HepG2 (cell line): ENCODE measurements around the gene PRM3. TPM values are rescaled to one million over a fixed set of nuclear protein-coding genes. Genes with fewer than 3 reads are reported as not detected.

Experiments
- DNMT1 ChIP-seq: sonication (generic); formaldehyde crosslinking; IDR thresholded peaks from 2 replicates; pipeline ENCODE4 v1.5.1; 2020; ENCODE audit warnings: mild to moderate bottlenecking, missing genetic modification reagents
- HDAC1 ChIP-seq: sonication (generic); formaldehyde crosslinking; IDR thresholded peaks from 2 replicates; pipeline ENCODE4 v1.5.1; 2020; ENCODE audit warnings: mild to moderate bottlenecking, missing genetic modification reagents
- ISX ChIP-seq: sonication (generic); formaldehyde crosslinking; conservative IDR thresholded peaks from 2 replicates; pipeline ENCODE4 v1.5.0; 2020; ENCODE audit warnings: missing genetic modification reagents
- MXI1 ChIP-seq: IDR thresholded peaks from 3 replicates; pipeline ENCODE4 v1.6.1; 2012; ENCODE audit warnings: low read depth, low read length, inconsistent platforms, borderline replicate concordance
- PHF21A ChIP-seq: sonication (generic); formaldehyde crosslinking; IDR thresholded peaks from 2 replicates; pipeline ENCODE4 v1.5.0; 2020; ENCODE audit warnings: mild to moderate bottlenecking, missing genetic modification reagents
- ZC3H4 ChIP-seq: sonication (generic); formaldehyde crosslinking; IDR thresholded peaks from 2 replicates; pipeline ENCODE4 v1.4.0; 2020; ENCODE audit warnings: missing genetic modification reagents, borderline replicate concordance
- ZNF234 ChIP-seq: sonication (generic); formaldehyde crosslinking; conservative IDR thresholded peaks from 2 replicates; pipeline ENCODE4 v1.5.1; 2020; ENCODE audit warnings: mild to moderate bottlenecking, missing genetic modification reagents
- ZNF460 ChIP-seq: sonication (generic); formaldehyde crosslinking; IDR thresholded peaks from 2 replicates; pipeline ENCODE4 v1.5.1; 2020; ENCODE audit warnings: missing genetic modification reagents, mild to moderate bottlenecking, borderline replicate concordance
- ZNF543 ChIP-seq: sonication (generic); formaldehyde crosslinking; IDR thresholded peaks from 2 replicates; pipeline ENCODE4 v1.4.0; 2020; ENCODE audit warnings: mild to moderate bottlenecking, missing genetic modification reagents
- ZNF547 ChIP-seq: sonication (generic); formaldehyde crosslinking; IDR thresholded peaks from 2 replicates; pipeline ENCODE4 v1.5.1; 2020; ENCODE audit warnings: mild to moderate bottlenecking, missing genetic modification reagents
- ZNF589 ChIP-seq: sonication (generic); formaldehyde crosslinking; conservative IDR thresholded peaks from 2 replicates; pipeline ENCODE4 v1.8.0; 2022; ENCODE audit warnings: mild to moderate bottlenecking, moderate library complexity, missing genetic modification reagents
- ZNF766 ChIP-seq: sonication (generic); formaldehyde crosslinking; IDR thresholded peaks from 2 replicates; pipeline ENCODE4 v1.5.0; 2020; ENCODE audit warnings: missing genetic modification reagents, borderline replicate concordance
- polyA plus RNA-seq, 8 experiments: library from polyadenylated mRNA; depleted of rRNA in 3 of 8; stranded (reverse) in 7 of 8; unstranded in 1 of 8; fragments of >200 nt; fragmentation: Illumina TruSeq in 4 of 8; extraction: Trizol in 4 of 8; gene quantifications; 2 replicates each; pipeline versions ENCODE4 v1.2.1 to v1.2.3, GENCODE V29; 2011 to 2016; ENCODE audit warnings: low read depth in 4 of 8, missing spikeins in 1 of 8, mixed read lengths in 1 of 8; ENCODE audit not compliant: insufficient read depth in 1 of 8
- total RNA-seq, 5 experiments: library from RNA; depleted of rRNA; stranded (reverse); fragments of >200 nt; fragmentation: Illumina TruSeq; extraction: Trizol; gene quantifications; 2 replicates each; pipeline ENCODE4 v1.2.3, GENCODE V29; 2016; ENCODE audit warnings: low read depth in 1 of 5
- TF ChIP-seq, protein P1 (sequence below): sonication (generic); formaldehyde crosslinking; IDR thresholded peaks from 2 replicates; pipeline ENCODE4 v1.5.0; 2020; ENCODE audit warnings: missing genetic modification reagents, mild to moderate bottlenecking, borderline replicate concordance
- TF ChIP-seq, protein P2 (sequence below): sonication (generic); formaldehyde crosslinking; IDR thresholded peaks from 2 replicates; pipeline ENCODE4 v1.4.0; 2020; ENCODE audit warnings: mild to moderate bottlenecking, missing genetic modification reagents, borderline replicate concordance
- TF ChIP-seq, protein P3 (sequence below): sonication (generic); formaldehyde crosslinking; conservative IDR thresholded peaks from 2 replicates; pipeline ENCODE4 v1.4.0; 2020; ENCODE audit warnings: mild to moderate bottlenecking, missing genetic modification reagents, moderate library complexity
- TF ChIP-seq, protein P4 (sequence below): sonication (generic); formaldehyde crosslinking; IDR thresholded peaks from 2 replicates; pipeline ENCODE4 v1.5.0; 2020; ENCODE audit warnings: missing genetic modification reagents

PRM3 gene
- total and polyA plus RNA-seq, 2 of the 13 experiments (the other 11 are each of a cell fraction or from before 2014, with no cell fraction given): not detected

DNA sequence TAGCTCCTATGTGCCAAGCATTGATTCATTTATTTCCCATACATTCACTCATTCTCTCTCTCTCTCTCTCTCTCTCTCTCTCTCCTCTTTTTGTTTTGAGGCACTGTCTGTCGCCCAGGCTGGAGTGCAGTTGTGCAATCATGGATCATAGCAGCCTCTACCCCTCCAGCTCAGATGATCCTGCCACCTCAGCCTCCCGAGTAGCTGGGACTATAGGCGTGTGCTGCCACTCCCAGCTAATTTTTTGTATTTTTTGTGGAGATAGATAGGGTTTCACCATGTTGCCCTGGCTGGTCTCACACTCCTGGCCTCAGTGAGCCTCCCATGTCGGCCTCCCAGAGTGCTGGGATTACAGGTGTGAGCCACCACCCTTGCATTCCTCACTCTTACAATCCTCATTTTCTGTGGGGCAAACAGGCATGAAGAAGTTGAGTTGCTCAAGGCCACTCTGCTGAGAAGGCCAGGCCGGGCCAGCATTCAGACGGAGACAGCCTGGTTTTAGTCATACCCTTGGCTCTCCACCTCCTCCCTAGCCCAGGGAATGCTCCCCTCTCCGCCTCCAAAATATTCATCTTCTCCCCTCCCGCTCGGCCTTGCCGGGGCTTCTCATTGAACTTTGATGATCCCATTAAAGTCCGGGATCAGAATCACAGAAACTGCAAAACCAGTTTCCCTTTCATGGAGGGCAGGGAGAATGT, 3.6 kb upstream of the PRM3 start (continued):
- no peak for TF ChIP-seq MXI1
- peak; percentile 60 for TF ChIP-seq HDAC1
- TF ChIP-seq ZNF766 (CRISPR knock-in tag): 0 out of 2 replicates have a peak, but pooled peaks have one; percentile 18
- TF ChIP-seq ZNF547 (CRISPR knock-in tag): no peak
- no peak for TF ChIP-seq ZC3H4 (CRISPR knock-in tag)
- no peak for TF ChIP-seq DNMT1
- TF ChIP-seq, protein P1, sequence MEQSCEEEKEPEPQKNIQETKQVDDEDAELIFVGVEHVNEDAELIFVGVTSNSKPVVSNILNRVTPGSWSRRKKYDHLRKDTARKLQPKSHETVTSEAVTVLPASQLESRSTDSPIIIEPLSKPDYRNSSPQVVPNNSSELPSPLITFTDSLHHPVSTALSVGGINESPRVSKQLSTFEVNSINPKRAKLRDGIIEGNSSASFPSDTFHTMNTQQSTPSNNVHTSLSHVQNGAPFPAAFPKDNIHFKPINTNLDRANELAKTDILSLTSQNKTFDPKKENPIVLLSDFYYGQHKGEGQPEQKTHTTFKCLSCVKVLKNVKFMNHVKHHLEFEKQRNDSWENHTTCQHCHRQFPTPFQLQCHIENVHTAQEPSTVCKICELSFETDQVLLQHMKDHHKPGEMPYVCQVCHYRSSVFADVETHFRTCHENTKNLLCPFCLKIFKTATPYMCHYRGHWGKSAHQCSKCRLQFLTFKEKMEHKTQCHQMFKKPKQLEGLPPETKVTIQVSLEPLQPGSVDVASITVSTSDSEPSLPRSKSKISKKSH (CRISPR knock-in tag): peak; percentile 81; the same call in 1 of the 2 replicates
- no peak for TF ChIP-seq ZNF589
- TF ChIP-seq, protein P2, sequence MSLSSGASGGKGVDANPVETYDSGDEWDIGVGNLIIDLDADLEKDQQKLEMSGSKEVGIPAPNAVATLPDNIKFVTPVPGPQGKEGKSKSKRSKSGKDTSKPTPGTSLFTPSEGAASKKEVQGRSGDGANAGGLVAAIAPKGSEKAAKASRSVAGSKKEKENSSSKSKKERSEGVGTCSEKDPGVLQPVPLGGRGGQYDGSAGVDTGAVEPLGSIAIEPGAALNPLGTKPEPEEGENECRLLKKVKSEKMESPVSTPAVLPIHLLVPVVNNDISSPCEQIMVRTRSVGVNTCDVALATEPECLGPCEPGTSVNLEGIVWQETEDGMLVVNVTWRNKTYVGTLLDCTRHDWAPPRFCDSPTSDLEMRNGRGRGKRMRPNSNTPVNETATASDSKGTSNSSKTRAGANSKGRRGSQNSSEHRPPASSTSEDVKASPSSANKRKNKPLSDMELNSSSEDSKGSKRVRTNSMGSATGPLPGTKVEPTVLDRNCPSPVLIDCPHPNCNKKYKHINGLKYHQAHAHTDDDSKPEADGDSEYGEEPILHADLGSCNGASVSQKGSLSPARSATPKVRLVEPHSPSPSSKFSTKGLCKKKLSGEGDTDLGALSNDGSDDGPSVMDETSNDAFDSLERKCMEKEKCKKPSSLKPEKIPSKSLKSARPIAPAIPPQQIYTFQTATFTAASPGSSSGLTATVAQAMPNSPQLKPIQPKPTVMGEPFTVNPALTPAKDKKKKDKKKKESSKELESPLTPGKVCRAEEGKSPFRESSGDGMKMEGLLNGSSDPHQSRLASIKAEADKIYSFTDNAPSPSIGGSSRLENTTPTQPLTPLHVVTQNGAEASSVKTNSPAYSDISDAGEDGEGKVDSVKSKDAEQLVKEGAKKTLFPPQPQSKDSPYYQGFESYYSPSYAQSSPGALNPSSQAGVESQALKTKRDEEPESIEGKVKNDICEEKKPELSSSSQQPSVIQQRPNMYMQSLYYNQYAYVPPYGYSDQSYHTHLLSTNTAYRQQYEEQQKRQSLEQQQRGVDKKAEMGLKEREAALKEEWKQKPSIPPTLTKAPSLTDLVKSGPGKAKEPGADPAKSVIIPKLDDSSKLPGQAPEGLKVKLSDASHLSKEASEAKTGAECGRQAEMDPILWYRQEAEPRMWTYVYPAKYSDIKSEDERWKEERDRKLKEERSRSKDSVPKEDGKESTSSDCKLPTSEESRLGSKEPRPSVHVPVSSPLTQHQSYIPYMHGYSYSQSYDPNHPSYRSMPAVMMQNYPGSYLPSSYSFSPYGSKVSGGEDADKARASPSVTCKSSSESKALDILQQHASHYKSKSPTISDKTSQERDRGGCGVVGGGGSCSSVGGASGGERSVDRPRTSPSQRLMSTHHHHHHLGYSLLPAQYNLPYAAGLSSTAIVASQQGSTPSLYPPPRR (CRISPR knock-in tag): peak; percentile 46; the same call in 1 of the 2 replicates
- no peak for TF ChIP-seq ZNF234 (CRISPR knock-in tag)
- no peak for TF ChIP-seq ISX (CRISPR knock-in tag)
- TF ChIP-seq PHF21A: 0 out of 2 replicates have a peak, but pooled peaks have one; percentile 29
- TF ChIP-seq, protein P3, sequence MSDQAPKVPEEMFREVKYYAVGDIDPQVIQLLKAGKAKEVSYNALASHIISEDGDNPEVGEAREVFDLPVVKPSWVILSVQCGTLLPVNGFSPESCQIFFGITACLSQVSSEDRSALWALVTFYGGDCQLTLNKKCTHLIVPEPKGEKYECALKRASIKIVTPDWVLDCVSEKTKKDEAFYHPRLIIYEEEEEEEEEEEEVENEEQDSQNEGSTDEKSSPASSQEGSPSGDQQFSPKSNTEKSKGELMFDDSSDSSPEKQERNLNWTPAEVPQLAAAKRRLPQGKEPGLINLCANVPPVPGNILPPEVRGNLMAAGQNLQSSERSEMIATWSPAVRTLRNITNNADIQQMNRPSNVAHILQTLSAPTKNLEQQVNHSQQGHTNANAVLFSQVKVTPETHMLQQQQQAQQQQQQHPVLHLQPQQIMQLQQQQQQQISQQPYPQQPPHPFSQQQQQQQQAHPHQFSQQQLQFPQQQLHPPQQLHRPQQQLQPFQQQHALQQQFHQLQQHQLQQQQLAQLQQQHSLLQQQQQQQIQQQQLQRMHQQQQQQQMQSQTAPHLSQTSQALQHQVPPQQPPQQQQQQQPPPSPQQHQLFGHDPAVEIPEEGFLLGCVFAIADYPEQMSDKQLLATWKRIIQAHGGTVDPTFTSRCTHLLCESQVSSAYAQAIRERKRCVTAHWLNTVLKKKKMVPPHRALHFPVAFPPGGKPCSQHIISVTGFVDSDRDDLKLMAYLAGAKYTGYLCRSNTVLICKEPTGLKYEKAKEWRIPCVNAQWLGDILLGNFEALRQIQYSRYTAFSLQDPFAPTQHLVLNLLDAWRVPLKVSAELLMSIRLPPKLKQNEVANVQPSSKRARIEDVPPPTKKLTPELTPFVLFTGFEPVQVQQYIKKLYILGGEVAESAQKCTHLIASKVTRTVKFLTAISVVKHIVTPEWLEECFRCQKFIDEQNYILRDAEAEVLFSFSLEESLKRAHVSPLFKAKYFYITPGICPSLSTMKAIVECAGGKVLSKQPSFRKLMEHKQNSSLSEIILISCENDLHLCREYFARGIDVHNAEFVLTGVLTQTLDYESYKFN: peak; percentile 25; the same call in 1 of the 2 replicates
- TF ChIP-seq ZNF460 (CRISPR knock-in tag): peak; percentile 81
- TF ChIP-seq ZNF543 (CRISPR knock-in tag): no peak
- TF ChIP-seq, protein P4, sequence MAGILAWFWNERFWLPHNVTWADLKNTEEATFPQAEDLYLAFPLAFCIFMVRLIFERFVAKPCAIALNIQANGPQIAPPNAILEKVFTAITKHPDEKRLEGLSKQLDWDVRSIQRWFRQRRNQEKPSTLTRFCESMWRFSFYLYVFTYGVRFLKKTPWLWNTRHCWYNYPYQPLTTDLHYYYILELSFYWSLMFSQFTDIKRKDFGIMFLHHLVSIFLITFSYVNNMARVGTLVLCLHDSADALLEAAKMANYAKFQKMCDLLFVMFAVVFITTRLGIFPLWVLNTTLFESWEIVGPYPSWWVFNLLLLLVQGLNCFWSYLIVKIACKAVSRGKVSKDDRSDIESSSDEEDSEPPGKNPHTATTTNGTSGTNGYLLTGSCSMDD: no peak
